Measurements from ENCODE around the gene ELOB. TPM values are rescaled to one million over a fixed set of nuclear protein-coding genes. Genes with fewer than 3 reads are reported as not detected.

The ELOB gene
- total and polyA plus RNA-seq, 2 of the 8 experiments (the other 6 are each of a cell fraction or from before 2014, with no cell fraction given): 237 to 1,357 TPM

GRCh38 chr16:2743007-2743810, 33.9 kb downstream of the ELOB start:
- H4K91ac ChIP-seq (replicated peaks; ENCODE audit: insufficient read length, low read length): no peak overlapping the region
- H2BK5ac ChIP-seq (ENCODE audit: low read depth, low read length): no peak overlapping the region
- no peak overlapping the region for H3K4me2 ChIP-seq (ENCODE audit: insufficient read depth in 1 of 2, low read depth in 2 of 2, low read length in 2 of 2)
- H3K14ac ChIP-seq (ENCODE audit: insufficient read length): no peak overlapping the region
- no peaks in the 10 kb centered on the region for H3K36me3 ChIP-seq (ENCODE audit: control insufficient read depth in 2 of 4, insufficient read depth in 4 of 4, low read length in 3 of 4)
- no peak overlapping the region for H3K23ac ChIP-seq (ENCODE audit: insufficient read length)
- H2AK5ac ChIP-seq (ENCODE audit: low read depth, low read length): no peak overlapping the region
- no peak overlapping the region for H3K4me3 ChIP-seq (ENCODE audit: extremely low read depth in 1 of 4, insufficient read depth in 2 of 4, low read depth in 3 of 4, low read length in 4 of 4)
- no peaks in the 10 kb centered on the region; the same call in 1 of the 2 replicates for H3K79me1 ChIP-seq (ENCODE audit: low read depth, low read length)
- H2BK12ac ChIP-seq (ENCODE audit: low read depth, low read length): no peak overlapping the region
- H3K56ac ChIP-seq (replicated peaks; ENCODE audit: insufficient read length, low read depth, low read length): no peak overlapping the region
- 91% methylated on average over 19 of the region's 19 CpGs; no CpG with 5 or more reads in 1 of the 2 experiments for WGBS, 2 experiments (ENCODE audit: extremely low coverage in 1 of 2, insufficient coverage in 1 of 2, insufficient read length in 1 of 2, insufficient replicate concordance in 2 of 2, low coverage in 1 of 2, low lambda C conversion rate in 2 of 2, missing lambda C conversion rate in 1 of 2)
- no peak overlapping the region for H4K5ac ChIP-seq (ENCODE audit: insufficient read length, low read depth, low read length)
- H4K20me1 ChIP-seq (replicated peaks in 1 of 2; ENCODE audit: control insufficient read depth in 1 of 2, insufficient read depth in 2 of 2, low read length in 2 of 2): peaks cover 0 to 1% of the 10 kb centered on the region in 2 experiments
- H3K23me2 ChIP-seq (ENCODE audit: low read depth, low read length): no peaks in the 10 kb centered on the region
- CTCF ChIA-PET (ENCODE audit: partially characterized antibody): no interaction called here
- no peak overlapping the region for H3K18ac ChIP-seq (ENCODE audit: extremely low read depth, low read length)
- no peaks in the 10 kb centered on the region for H3K79me2 ChIP-seq (ENCODE audit: control insufficient read depth in 1 of 2, insufficient read depth in 2 of 2, low read length in 2 of 2)
- POLR2A ChIA-PET (ENCODE audit: partially characterized antibody): interaction anchor here (0.7 to 8.0 kb wide), 4 partner anchors 8 to 41 kb away, joined by 3 to 96 read pairs (median 3); partner anchors contain the start of gene SRRM2
- H3K9ac ChIP-seq (replicated peaks in 1 of 4; ENCODE audit: extremely low read depth in 1 of 4, low read depth in 3 of 4, low read length in 3 of 4): no peak overlapping the region
- H4K8ac ChIP-seq (ENCODE audit: extremely low read depth, insufficient read depth, low read length): no peak overlapping the region; the same call in 1 of the 2 replicates
- H2BK15ac ChIP-seq (ENCODE audit: low read length): no peak overlapping the region
- no peaks in the 10 kb centered on the region for H3K9me3 ChIP-seq (ENCODE audit: insufficient read depth in 2 of 2, low read depth in 1 of 2, low read length in 1 of 2)
- H2BK120ac ChIP-seq (replicated peaks; ENCODE audit: low read depth, low read length): no peak overlapping the region
- no peak overlapping the region for H2BK20ac ChIP-seq (ENCODE audit: low read length)
- no peak overlapping the region for H3K4ac ChIP-seq (replicated peaks; ENCODE audit: insufficient read length, low read depth, low read length)
- no peak overlapping the region for H2AFZ ChIP-seq (ENCODE audit: low read length)
- no peaks in the 10 kb centered on the region for H3K27me3 ChIP-seq (replicated peaks in 1 of 4; ENCODE audit: control insufficient read depth in 3 of 4, extremely low read depth in 1 of 4, insufficient read depth in 3 of 4, low read length in 3 of 4)
- H3K4me1 ChIP-seq (replicated peaks in 1 of 4; ENCODE audit: control insufficient read depth in 3 of 4, insufficient read depth in 4 of 4, low read length in 3 of 4): peaks cover 0 to 3% (median 0%) of the 10 kb centered on the region in 4 experiments; a peak in 4 of 7 replicates
- no peak overlapping the region for H3K27ac ChIP-seq (ENCODE audit: low read depth, low read length)
- no peak for DNase-seq (ENCODE audit: low read depth in 1 of 2, low spot score in 2 of 2)
- FAIRE-seq: no peak
- TF ChIP-seq HDAC6 (IDR thresholded peaks at IDR 0.05; ENCODE audit: low read depth, low read length) (no peak), USF2 (IDR thresholded peaks at IDR 0.05; ENCODE audit: low read length) (no peak), TCF12 (IDR thresholded peaks at IDR 0.05; ENCODE audit: low read depth, low read length) (no peak), TAF7 (optimal IDR thresholded peaks at IDR 0.05; ENCODE audit: borderline replicate concordance, low read depth, low read length) (no peak), E2F6 (IDR thresholded peaks at IDR 0.05) (no peak), TEAD4 (IDR thresholded peaks at IDR 0.05; ENCODE audit: low read depth, low read length) (no peak), RNF2 (IDR thresholded peaks at IDR 0.05; ENCODE audit: borderline replicate concordance, low read depth, low read length, missing control alignments, poor library complexity, severe bottlenecking) (no peak), CTBP2 (IDR thresholded peaks at IDR 0.05; ENCODE audit: borderline replicate concordance, insufficient read depth, insufficient read length, low read length) (no peak), JUND (IDR thresholded peaks at IDR 0.05; ENCODE audit: low read length) (no peak), SP1 (IDR thresholded peaks at IDR 0.05; ENCODE audit: low read depth, low read length) (no peak)
